GM21825 (cell line): Measurements from ENCODE around the gene POU3F4.

Experiments used
- ATAC-seq: cut with Tn5 transposase; IDR thresholded peaks from one replicate; pipeline ENCODE4 v1.9.1; 2021; ENCODE audit warnings: mild to moderate bottlenecking, moderate library complexity; ENCODE audit not compliant: unreplicated experiment

Gene POU3F4

GRCh38 chrX:83508006-83508405 lies at the start of gene POU3F4:
TSS of gene POU3F4 (plus strand) at chrX:83508290. CDS start at chrX:83508325, 35 bp downstream.
- ATAC-seq: no peak

GRCh38 chrX:83469551-83469950 lies 38.5 kb upstream of the POU3F4 start:
- ATAC-seq: peak; percentile 86

GRCh38 chrX:83495898-83496297 lies 12.2 kb upstream of the POU3F4 start:
- no peak for ATAC-seq

GRCh38 chrX:83501003-83501402 lies 7.1 kb upstream of the POU3F4 start:
- ATAC-seq: no peak

- no peak for ATAC-seq
These were observed 6.6 kb upstream of the POU3F4 start for GRCh38 chrX:83501530-83501929.

- ATAC-seq: no peak
These were observed 3.2 kb upstream of the POU3F4 start for GRCh38 chrX:83504721-83505479.

- no peak for ATAC-seq
These were observed 600 bp downstream of the POU3F4 start for GRCh38 chrX:83508526-83509253.

- ATAC-seq: no peak
These were observed 1.2 kb downstream of the POU3F4 start for GRCh38 chrX:83509254-83509801.

GRCh38 chrX:83510510-83511062 lies 2.5 kb downstream of the POU3F4 start:
- no peak for ATAC-seq

GRCh38 chrX:83511208-83511607 lies 3.1 kb downstream of the POU3F4 start:
- no peak for ATAC-seq

GRCh38 chrX:83512111-83512510 lies 4.0 kb downstream of the POU3F4 start:
- no peak for ATAC-seq

GRCh38 chrX:83516597-83516996 lies 8.5 kb downstream of the POU3F4 start:
- no peak for ATAC-seq

GRCh38 chrX:83521905-83522304 lies 13.8 kb downstream of the POU3F4 start:
- no peak for ATAC-seq

GRCh38 chrX:83529950-83530349 lies 21.9 kb downstream of the POU3F4 start:
- no peak for ATAC-seq

GRCh38 chrX:83535417-83536196 lies 27.5 kb downstream of the POU3F4 start:
- ATAC-seq: peak; percentile 64
